Tibial nerve (tissue), 4 donors: ENCODE measurements around the gene TRIM38. TPM values are rescaled to one million over a fixed set of nuclear protein-coding genes. Genes with fewer than 3 reads are reported as not detected.
A peak's percentile ranks its signal among the peaks of the same experiment; 100 is the strongest.

ENCODE experiments used
- DNase-seq, 2 donors: peaks; one replicate each; pipeline ENCODE4 v3.0.0-alpha.2; 2019; ENCODE audit warnings: low spot score in 2 of 2
- H3K27ac ChIP-seq, 4 donors: fragments of 200-600 bp; sonication (generic) in 3 of 4; one replicate each; pipeline ENCODE4 v1.5.1; 2017 to 2019; ENCODE audit warnings: mild to moderate bottlenecking in 1 of 4
- H3K27me3 ChIP-seq, 2 donors: fragments of 200-600 bp; sonication (generic) in 1 of 2; one replicate each; pipeline versions ENCODE4 v1.5.1 to v1.6.0; 2017 to 2019
- H3K36me3 ChIP-seq, 3 donors: fragments of 200-600 bp; sonication (generic); one replicate each; pipeline ENCODE4 v1.5.1; 2018 to 2019
- H3K4me1 ChIP-seq, 4 donors: fragments of 200-600 bp; sonication (generic) in 3 of 4; one replicate each; pipeline ENCODE4 v1.5.1; 2017 to 2019
- H3K4me3 ChIP-seq, 4 donors: fragments of 200-600 bp; sonication (generic) in 3 of 4; one replicate each; pipeline ENCODE4 v1.5.1; 2017 to 2019; ENCODE audit warnings: mild to moderate bottlenecking in 1 of 4, moderate library complexity in 1 of 4
- H3K9me3 ChIP-seq, 4 donors: fragments of 200-600 bp; sonication (generic) in 3 of 4; one replicate each; pipeline ENCODE4 v1.5.1; 2017 to 2019
- EP300 ChIP-seq, 2 donors: sonication (generic); formaldehyde crosslinking; IDR thresholded peaks; one replicate each; pipeline ENCODE4 v1.6.1; 2017; ENCODE audit warnings: antibody characterized with exemption in 2 of 2, mild to moderate bottlenecking in 1 of 2
- POLR2A ChIP-seq, 2 donors: fragments of 450-650 bp; IDR thresholded peaks; one replicate each; pipeline ENCODE4 v1.6.1; 2017; ENCODE audit warnings: antibody characterized with exemption in 2 of 2, mild to moderate bottlenecking in 2 of 2, moderate library complexity in 2 of 2
- whole genome bisulfite sequencing, 2 donors: methylation state at CpG; one replicate each; pipeline ENCODE4 v1.1.5; 2018; 5-methylcytosine and 5-hydroxymethylcytosine counted together
- total RNA-seq, 4 donors: library from RNA; depleted of rRNA; stranded (reverse); fragments of >200 nt; gene quantifications; one replicate each; pipeline ENCODE4 v1.1.0, GENCODE V29; 2016
- TF ChIP-seq, protein P1 (sequence below), 5 experiments: fragments of 200-600 bp in 3 of 5; fragments of 450-650 bp in 2 of 5; sonication (generic) in 3 of 5; IDR thresholded peaks; one replicate each; pipeline ENCODE4 v1.5.1; 2016 to 2019; ENCODE audit warnings: antibody characterized with exemption in 5 of 5, mild to moderate bottlenecking in 3 of 5, moderate library complexity in 2 of 5

The TRIM38 gene
- total RNA-seq, 4 donors from 2014 or later: 8.8 to 12.2 (median 9.5) TPM

DNA sequence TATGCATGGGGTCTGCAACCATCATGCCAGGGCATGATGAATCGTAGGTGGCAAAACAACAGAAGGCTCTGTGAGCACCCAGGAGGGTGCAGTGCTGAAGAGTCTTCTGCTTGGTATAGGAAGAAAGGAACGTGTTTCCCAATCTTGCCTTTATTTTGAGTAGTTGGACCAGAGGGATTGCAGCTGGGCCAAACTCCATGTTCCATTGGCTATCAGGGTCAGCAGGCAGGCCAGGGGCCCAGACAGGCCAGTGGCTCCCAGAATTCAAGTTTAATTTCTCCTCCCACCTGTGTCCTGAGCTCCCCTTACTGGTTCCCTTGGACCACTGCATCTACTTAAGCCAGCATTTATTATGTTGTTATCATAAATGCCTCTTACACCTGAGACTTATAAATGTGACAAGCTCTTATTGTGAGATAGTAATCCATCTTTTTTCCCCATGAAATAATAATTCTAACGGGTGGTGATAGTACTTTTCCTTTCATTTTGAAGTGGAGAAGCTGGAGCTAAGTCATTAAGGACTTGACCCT, 918 bp upstream of the TRIM38 start:
- Histone ChIP-seq H3K36me3 (peaks cover 0 to 18% (median 0%) of the 10 kb centered on the region in 3 donors), H3K27me3 (no peaks in the 10 kb centered on the region), H3K27ac (peak overlapping the region; percentile 61 to 96 (median 94)), H3K4me1 (peaks cover 0 to 42% (median 28%) of the 10 kb centered on the region in 4 donors), H3K9me3 (peaks cover 0 to 3% (median 0%) of the 10 kb centered on the region in 4 donors), H3K4me3 (peak overlapping the region; percentile 37 to 66 (median 58))
- 62 to 69% methylated on average over 3 of the region's 3 CpGs for WGBS, 2 donors
- DNase-seq: no peak
- TF ChIP-seq EP300 (IDR thresholded peaks at IDR 0.05) (no peak), POLR2A (IDR thresholded peaks at IDR 0.05) (no peak)
- TF ChIP-seq, protein P1, sequence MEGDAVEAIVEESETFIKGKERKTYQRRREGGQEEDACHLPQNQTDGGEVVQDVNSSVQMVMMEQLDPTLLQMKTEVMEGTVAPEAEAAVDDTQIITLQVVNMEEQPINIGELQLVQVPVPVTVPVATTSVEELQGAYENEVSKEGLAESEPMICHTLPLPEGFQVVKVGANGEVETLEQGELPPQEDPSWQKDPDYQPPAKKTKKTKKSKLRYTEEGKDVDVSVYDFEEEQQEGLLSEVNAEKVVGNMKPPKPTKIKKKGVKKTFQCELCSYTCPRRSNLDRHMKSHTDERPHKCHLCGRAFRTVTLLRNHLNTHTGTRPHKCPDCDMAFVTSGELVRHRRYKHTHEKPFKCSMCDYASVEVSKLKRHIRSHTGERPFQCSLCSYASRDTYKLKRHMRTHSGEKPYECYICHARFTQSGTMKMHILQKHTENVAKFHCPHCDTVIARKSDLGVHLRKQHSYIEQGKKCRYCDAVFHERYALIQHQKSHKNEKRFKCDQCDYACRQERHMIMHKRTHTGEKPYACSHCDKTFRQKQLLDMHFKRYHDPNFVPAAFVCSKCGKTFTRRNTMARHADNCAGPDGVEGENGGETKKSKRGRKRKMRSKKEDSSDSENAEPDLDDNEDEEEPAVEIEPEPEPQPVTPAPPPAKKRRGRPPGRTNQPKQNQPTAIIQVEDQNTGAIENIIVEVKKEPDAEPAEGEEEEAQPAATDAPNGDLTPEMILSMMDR (IDR thresholded peaks at IDR 0.05): no peak

DNA sequence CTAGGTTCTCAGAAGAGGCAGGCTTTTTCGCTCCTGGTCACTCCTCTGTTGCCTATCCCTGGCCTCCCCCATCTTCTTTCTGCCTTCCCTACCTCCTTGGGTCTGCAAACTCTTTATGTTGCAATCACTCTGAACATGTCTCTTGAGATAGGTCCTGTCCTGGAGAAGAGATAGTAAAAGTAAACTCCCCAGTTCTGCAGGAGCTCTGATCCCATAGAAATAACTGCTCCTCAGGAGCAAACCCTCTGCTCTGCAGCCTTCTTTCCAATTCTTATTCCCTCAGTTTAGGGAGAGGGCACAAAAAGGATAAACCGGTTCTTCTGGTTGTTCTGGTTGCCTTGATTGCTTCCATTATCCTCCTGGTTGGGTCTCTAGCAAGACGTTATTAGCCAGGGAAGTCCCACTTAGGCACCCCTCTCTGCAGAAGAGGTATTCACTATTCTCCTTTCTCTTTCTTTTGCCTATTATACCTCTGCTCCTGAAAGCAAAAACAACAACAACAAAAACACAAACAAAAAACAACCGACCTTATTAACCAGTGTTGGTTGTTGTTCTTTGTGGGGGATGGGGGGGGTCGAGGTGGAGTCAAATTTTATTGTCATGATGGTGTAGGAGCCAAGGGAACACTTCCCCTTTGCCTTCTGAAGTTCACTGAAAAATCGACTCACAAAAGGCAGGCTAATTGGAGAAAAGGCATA, 973 bp downstream of the TRIM38 start:
- peaks cover 0 to 61% (median 43%) of the 10 kb centered on the region in 4 donors for H3K4me1 ChIP-seq
- 3% methylated on average over 6 of the region's 6 CpGs for WGBS, 2 donors

DNA sequence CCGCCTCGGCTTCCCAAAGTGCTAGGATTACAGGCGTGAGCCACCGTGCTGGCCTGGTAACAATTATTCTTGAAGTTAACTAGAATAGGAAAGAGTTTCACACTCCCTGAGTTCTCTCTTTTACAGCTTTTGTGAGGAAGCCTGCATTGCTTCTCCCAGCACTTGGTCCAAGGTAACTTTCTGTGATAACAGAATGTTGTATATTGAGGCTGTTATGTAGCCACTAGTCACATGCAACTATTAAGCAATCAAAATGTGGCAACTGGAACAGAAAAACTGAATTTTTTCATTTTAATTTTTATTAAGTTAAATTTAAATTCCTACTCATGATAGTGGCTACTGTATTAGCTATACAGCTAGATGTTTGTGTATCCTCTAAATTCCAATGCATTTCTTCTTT, 2.5 kb downstream of the TRIM38 start:
- Histone ChIP-seq H3K27me3 (no peaks in the 10 kb centered on the region), H3K36me3 (peaks cover 0 to 52% (median 2%) of the 10 kb centered on the region in 3 donors), H3K4me1 (peaks cover 0 to 67% (median 44%) of the 10 kb centered on the region in 4 donors), H3K4me3 (no peak overlapping the region), H3K27ac (no peak overlapping the region), H3K9me3 (no peaks in the 10 kb centered on the region)
- TF ChIP-seq EP300 (IDR thresholded peaks at IDR 0.05) (no peak), POLR2A (IDR thresholded peaks at IDR 0.05) (no peak)
- TF ChIP-seq, protein P1 (IDR thresholded peaks at IDR 0.05): no peak
- WGBS, 2 donors: 97 to 100% methylated on average over 4 of the region's 4 CpGs
- DNase-seq: no peak

More for the DNA sequence above, 973 bp downstream of the TRIM38 start:
- TF ChIP-seq, protein P1 (IDR thresholded peaks at IDR 0.05): no peak
- TF ChIP-seq POLR2A (IDR thresholded peaks at IDR 0.05) (no peak), EP300 (IDR thresholded peaks at IDR 0.05) (no peak)
- peak overlapping the region; percentile 61 to 96 (median 94) for H3K27ac ChIP-seq
- peak overlapping the region; percentile 37 to 66 (median 58) for H3K4me3 ChIP-seq
- peaks cover 0 to 37% (median 0%) of the 10 kb centered on the region in 3 donors for H3K36me3 ChIP-seq
- no peak for DNase-seq
- peaks cover 0 to 3% (median 0%) of the 10 kb centered on the region in 4 donors for H3K9me3 ChIP-seq
- H3K27me3 ChIP-seq: no peaks in the 10 kb centered on the region

DNA sequence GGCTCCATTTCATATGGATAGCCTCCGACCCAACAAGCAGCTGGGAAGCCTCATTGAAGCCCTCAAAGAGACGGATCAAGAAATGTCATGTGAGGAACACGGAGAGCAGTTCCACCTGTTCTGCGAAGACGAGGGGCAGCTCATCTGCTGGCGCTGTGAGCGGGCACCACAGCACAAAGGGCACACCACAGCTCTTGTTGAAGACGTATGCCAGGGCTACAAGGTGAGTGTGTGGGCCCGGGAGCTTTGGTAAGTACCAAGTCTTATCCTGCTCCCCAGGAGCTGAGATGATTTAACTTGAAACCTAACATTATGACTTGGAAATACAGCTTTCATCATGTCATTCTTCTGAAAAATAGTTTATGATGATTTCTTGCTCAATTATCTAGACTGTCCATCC, 4.1 kb downstream of the TRIM38 start:
- no peak for DNase-seq
- 98% methylated on average over 9 of the region's 9 CpGs for WGBS, 2 donors
- no peak overlapping the region for H3K27ac ChIP-seq
- no peak overlapping the region for H3K4me3 ChIP-seq
- H3K36me3 ChIP-seq: peaks cover 0 to 60% (median 9%) of the 10 kb centered on the region in 3 donors
- H3K27me3 ChIP-seq: no peaks in the 10 kb centered on the region
- TF ChIP-seq, protein P1 (IDR thresholded peaks at IDR 0.05): no peak
- no peak for TF ChIP-seq EP300 (IDR thresholded peaks at IDR 0.05)
- TF ChIP-seq POLR2A (IDR thresholded peaks at IDR 0.05): no peak
- H3K9me3 ChIP-seq: no peaks in the 10 kb centered on the region
- H3K4me1 ChIP-seq: peaks cover 0 to 79% (median 46%) of the 10 kb centered on the region in 4 donors

DNA sequence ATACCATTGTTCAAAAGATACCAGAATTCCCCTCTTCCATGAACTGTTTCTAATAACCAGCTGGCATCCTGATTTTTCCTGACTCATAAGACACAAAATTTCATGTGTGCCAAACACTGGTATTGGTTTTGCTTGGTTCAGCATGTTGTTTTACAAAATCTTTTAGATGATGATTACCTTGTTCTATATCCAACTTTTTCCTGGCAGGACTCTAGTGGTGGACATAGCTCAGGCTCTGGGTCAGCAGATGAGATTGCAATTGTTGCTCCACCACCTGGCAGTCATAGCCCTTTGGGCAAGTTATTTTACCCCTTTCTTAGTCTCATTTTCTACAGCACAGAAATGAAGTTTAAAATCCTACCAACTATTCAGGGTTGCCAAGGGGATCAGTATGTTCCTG, 6.2 kb downstream of the TRIM38 start:
- H3K27ac ChIP-seq: peak overlapping the region in 2 of 4 donors; percentile 24 to 44
- H3K9me3 ChIP-seq: no peaks in the 10 kb centered on the region
- TF ChIP-seq EP300 (IDR thresholded peaks at IDR 0.05) (no peak), POLR2A (IDR thresholded peaks at IDR 0.05) (no peak)
- TF ChIP-seq, protein P1 (IDR thresholded peaks at IDR 0.05): no peak
- H3K27me3 ChIP-seq: no peaks in the 10 kb centered on the region
- peaks cover 0 to 81% (median 28%) of the 10 kb centered on the region in 3 donors for H3K36me3 ChIP-seq
- DNase-seq: no peak
- H3K4me3 ChIP-seq: no peak overlapping the region
- H3K4me1 ChIP-seq: peaks cover 0 to 68% (median 39%) of the 10 kb centered on the region in 4 donors
